ENCODE measurements around the gene SLC43A3. TPM values are rescaled to one million over a fixed set of nuclear protein-coding genes. Genes with fewer than 3 reads are reported as not detected.

Gene SLC43A3
- total and polyA plus RNA-seq, 2 experiments from 2014 or later: 19.3 to 20.7 TPM

DNA sequence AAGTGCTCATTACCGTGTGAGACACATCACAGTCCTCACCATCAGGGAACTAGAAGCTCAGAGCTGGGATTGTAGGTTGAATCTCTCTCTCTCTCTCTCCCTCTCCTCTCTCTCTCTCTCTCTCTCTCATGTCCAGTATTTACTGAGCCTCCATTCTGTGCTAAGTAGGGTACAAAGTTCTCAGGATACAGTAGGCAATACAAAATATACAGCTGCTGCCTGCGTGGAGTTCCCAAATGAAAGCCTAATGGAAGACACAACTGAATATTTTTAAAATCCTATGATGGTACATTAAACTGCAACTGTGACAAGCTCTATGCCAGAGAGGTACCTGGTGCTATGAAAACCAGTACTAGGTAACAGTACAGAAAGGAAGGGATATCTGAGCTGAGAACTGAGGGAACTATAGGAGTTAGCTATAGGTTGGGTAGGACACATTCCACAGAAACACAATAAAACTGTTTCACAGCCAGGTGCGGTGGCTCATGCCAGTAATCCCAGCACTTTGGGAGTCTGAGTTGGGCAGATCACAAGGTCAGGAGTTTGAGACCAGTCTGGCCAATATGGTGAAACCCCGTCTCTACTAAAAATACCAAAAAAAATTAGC, 26.8 kb downstream of the SLC43A3 start:
- no peak for TF ChIP-seq EZH2 (IDR thresholded peaks at IDR 0.05; ENCODE audit: borderline replicate concordance)
- no peak for TF ChIP-seq EZH2phosphoT487 (IDR thresholded peaks at IDR 0.05; ENCODE audit: low read depth, severe bottlenecking, unreplicated experiment)
- no peak for TF ChIP-seq CTCF (IDR thresholded peaks at IDR 0.05; ENCODE audit: poor library complexity)
- H4K20me1 ChIP-seq (ENCODE audit: insufficient read depth, poor library complexity, severe bottlenecking): no peaks in the 10 kb centered on the region
- peak overlapping the region; percentile 61 for H3K27ac ChIP-seq
- no peaks in the 10 kb centered on the region for H3K36me3 ChIP-seq (replicated peaks; ENCODE audit: insufficient read depth, low read depth)
- no peak overlapping the region for H3K4me3 ChIP-seq
- no peak overlapping the region for H2AFZ ChIP-seq
- DNase-seq (ENCODE audit: low spot score): peak; percentile 26
- H3K4me2 ChIP-seq: no peak overlapping the region
- no peaks in the 10 kb centered on the region for H3K79me2 ChIP-seq
- WGBS (ENCODE audit: low lambda C conversion rate, missing lambda C conversion rate): 71% methylated on average over 4 of the region's 4 CpGs
- no peaks in the 10 kb centered on the region for H3K9me2 ChIP-seq (replicated peaks; ENCODE audit: insufficient read depth)
- H3K27me3 ChIP-seq: peaks cover 10% of the 10 kb centered on the region
- no peaks in the 10 kb centered on the region for H3K9me3 ChIP-seq (ENCODE audit: low read depth)
- H3K4me1 ChIP-seq (ENCODE audit: insufficient read depth): no peaks in the 10 kb centered on the region

DNA sequence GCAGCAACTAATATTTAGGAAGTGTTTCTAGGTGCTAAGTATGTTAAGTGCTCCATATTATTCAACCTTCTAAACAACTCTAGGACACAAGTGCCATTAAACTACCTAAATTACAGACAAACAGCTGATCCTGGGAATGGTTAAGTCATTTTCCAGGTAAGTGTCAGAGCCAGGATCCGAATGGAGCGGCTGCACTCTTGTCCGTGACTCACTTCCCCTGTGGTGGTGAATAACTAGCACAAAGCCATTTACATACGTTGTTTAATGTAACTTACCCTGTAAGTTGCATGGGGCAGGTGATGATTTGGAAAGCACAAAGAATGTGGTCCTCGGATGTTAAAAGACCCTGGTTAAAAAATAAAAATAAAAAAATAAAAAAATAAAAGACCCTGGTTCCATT, 27.7 kb downstream of the SLC43A3 start:
- no peaks in the 10 kb centered on the region for H3K4me1 ChIP-seq (ENCODE audit: insufficient read depth)
- no peak overlapping the region for H3K4me2 ChIP-seq
- no peak overlapping the region for H3K27ac ChIP-seq
- no peaks in the 10 kb centered on the region for H4K20me1 ChIP-seq (ENCODE audit: insufficient read depth, poor library complexity, severe bottlenecking)
- no peaks in the 10 kb centered on the region for H3K36me3 ChIP-seq (replicated peaks; ENCODE audit: insufficient read depth, low read depth)
- H3K27me3 ChIP-seq: peaks cover 10% of the 10 kb centered on the region
- H3K79me2 ChIP-seq: no peaks in the 10 kb centered on the region
- H3K9me3 ChIP-seq (ENCODE audit: low read depth): no peaks in the 10 kb centered on the region
- TF ChIP-seq EZH2phosphoT487 (IDR thresholded peaks at IDR 0.05; ENCODE audit: low read depth, severe bottlenecking, unreplicated experiment) (no peak), CTCF (IDR thresholded peaks at IDR 0.05; ENCODE audit: poor library complexity) (no peak), EZH2 (IDR thresholded peaks at IDR 0.05; ENCODE audit: borderline replicate concordance) (no peak)
- no peak overlapping the region for H3K4me3 ChIP-seq
- no peak for DNase-seq (ENCODE audit: low spot score)
- H2AFZ ChIP-seq: no peak overlapping the region
- H3K9me2 ChIP-seq (replicated peaks; ENCODE audit: insufficient read depth): no peaks in the 10 kb centered on the region
- 85% methylated on average over 5 of the region's 5 CpGs for WGBS (ENCODE audit: low lambda C conversion rate, missing lambda C conversion rate)

DNA sequence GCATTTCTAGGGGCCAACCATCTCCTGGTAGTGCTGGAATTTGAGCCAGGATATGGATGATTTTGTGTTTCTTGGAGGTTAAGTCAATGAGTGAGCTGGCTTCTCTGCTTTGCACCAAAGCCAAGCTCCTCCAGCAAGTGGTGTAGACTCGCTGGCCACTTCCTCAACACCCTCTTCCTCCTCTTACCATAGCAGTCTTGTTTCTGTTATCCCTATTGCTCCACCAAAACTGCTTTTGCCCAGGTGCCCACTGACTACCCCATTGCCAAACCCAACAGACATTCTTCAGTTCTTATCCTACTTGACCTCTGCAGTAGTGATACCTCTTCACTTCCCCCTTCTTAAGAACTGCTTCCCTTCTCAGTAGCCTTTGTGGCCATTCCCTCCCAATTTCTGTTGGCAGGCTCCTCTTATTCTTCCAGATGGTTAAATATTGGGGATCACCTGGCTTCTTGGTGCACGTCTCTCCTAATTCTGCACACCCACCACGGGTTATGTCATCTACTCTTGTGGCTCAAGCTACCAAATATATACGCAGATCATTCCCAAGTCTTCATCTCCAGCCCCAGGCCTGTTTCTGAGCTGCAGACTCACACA, 29.4 kb downstream of the SLC43A3 start:
- Histone ChIP-seq H3K4me3 (no peak overlapping the region), H3K27ac (no peak overlapping the region), H3K9me3 (ENCODE audit: low read depth) (no peaks in the 10 kb centered on the region), H2AFZ (no peak overlapping the region), H3K9me2 (replicated peaks; ENCODE audit: insufficient read depth) (no peaks in the 10 kb centered on the region), H3K4me2 (no peak overlapping the region), H4K20me1 (ENCODE audit: insufficient read depth, poor library complexity, severe bottlenecking) (no peaks in the 10 kb centered on the region), H3K36me3 (replicated peaks; ENCODE audit: insufficient read depth, low read depth) (no peaks in the 10 kb centered on the region), H3K27me3 (peaks cover 10% of the 10 kb centered on the region), H3K79me2 (no peaks in the 10 kb centered on the region), H3K4me1 (ENCODE audit: insufficient read depth) (no peaks in the 10 kb centered on the region)
- DNase-seq (ENCODE audit: low spot score): no peak
- 90% methylated on average over 4 of the region's 4 CpGs for WGBS (ENCODE audit: low lambda C conversion rate, missing lambda C conversion rate)
- no peak for TF ChIP-seq EZH2phosphoT487 (IDR thresholded peaks at IDR 0.05; ENCODE audit: low read depth, severe bottlenecking, unreplicated experiment)
- TF ChIP-seq CTCF (IDR thresholded peaks at IDR 0.05; ENCODE audit: poor library complexity): no peak
- TF ChIP-seq EZH2 (IDR thresholded peaks at IDR 0.05; ENCODE audit: borderline replicate concordance): no peak

Data from hepatocyte (in vitro differentiated cells).